Adrenal gland (tissue), 5 donors: ENCODE data around the gene SASH1.

Source experiments
- CTCF ChIP-seq, 6 experiments: fragments of 450-650 bp in 4 of 6; fragments of 200-600 bp in 2 of 6; sonication (generic) in 1 of 6; IDR thresholded peaks; 1 replicate in 5 of 6; 2 replicates in 1 of 6; pipeline versions ENCODE4 v1.5.1 to v1.8.0; 2016 to 2021; ENCODE audit warnings: antibody characterized with exemption in 6 of 6, mild to moderate bottlenecking in 2 of 6, moderate library complexity in 1 of 6
- POLR2A ChIP-seq, 2 donors: fragments of 450-650 bp; IDR thresholded peaks; one replicate each; pipeline ENCODE4 v1.6.1; 2017; ENCODE audit warnings: antibody characterized with exemption in 2 of 2, mild to moderate bottlenecking in 2 of 2, moderate library complexity in 1 of 2
- donor health status: DM: no; HTN: no; CAD: no.

GRCh38 chr6:148460876-148461646 is 118.4 kb downstream of the SASH1 start:
- TF ChIP-seq CTCF (IDR thresholded peaks at IDR 0.05) (no peak), POLR2A (IDR thresholded peaks at IDR 0.05) (no peak)
